GM18907 (cell line): Measurements from ENCODE around the gene MTCL3.

ENCODE experiments used
- ATAC-seq: cut with Tn5 transposase; IDR thresholded peaks from one replicate; pipeline ENCODE4 v1.9.1; 2021; ENCODE audit warnings: mild to moderate bottlenecking, moderate library complexity; ENCODE audit not compliant: unreplicated experiment

Gene MTCL3

GRCh38 chr6:127515234-127515793, 3.8 kb downstream of the MTCL3 start:
- ATAC-seq = peak; percentile 31

- ATAC-seq = no peak
These were observed 4.3 kb downstream of the MTCL3 start for GRCh38 chr6:127514773-127515227.

- ATAC-seq = no peak
These were observed 4.9 kb downstream of the MTCL3 start for GRCh38 chr6:127514179-127514772.

DNA sequence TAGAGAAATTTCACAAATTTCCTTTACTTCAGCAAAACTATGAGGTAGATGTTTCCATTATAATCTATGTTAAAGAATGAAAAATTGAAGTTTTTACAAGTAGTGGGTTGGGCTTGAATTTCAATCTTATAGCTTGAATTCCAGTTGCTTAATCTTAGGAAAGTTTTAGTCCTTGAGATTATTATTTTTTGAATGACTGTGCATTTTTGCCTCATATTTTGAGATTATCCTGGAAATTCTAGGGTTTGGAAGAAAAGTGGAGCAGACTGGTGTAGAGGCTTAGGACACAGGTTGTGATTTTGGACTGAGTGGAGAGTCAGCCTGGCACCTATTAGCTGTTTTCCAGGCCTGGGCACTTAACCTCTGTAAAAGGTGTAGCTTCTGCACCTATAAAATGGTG, 5.7 kb downstream of the MTCL3 start:
- ATAC-seq = no peak

- ATAC-seq = no peak
These were observed 8.3 kb downstream of the MTCL3 start for GRCh38 chr6:127510876-127511275.

DNA sequence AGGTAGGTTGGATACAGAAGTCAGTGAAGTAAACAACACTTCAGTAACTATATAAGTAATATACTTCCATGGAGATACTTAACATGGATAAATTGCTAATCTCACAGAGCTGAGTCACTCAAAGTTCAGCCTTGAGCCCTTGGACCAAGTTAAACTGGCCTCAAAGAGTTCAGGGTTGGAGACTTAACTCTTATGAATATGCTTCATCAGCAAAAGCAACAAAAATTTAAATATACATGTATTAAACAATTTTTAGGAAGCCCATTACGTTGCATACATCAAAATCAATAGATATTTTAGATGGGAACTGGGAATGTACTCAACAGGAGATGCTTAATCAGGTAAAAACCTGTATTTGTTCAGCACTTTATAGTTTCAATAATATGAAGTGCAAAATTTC, 12.2 kb downstream of the MTCL3 start:
- ATAC-seq = no peak

DNA sequence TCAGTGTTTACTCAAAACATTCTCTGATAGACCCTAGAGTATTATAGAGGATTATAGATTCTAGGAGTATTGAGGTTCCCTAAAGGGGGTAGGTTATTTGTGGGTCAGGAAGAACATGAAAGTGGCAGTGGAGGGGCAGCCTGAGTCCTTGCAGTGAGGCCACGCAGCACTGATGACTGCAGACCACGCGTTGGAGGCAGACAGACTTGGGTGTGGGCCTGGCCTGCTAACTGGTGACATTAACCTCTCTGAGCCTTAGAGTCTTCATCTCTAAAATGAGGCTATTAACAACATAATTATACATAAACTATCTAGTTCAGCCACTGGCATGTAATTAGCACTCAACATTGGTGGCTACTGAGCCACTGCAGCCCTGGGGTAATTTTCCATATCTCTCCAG, 16.1 kb downstream of the MTCL3 start:
- no peak for ATAC-seq

DNA sequence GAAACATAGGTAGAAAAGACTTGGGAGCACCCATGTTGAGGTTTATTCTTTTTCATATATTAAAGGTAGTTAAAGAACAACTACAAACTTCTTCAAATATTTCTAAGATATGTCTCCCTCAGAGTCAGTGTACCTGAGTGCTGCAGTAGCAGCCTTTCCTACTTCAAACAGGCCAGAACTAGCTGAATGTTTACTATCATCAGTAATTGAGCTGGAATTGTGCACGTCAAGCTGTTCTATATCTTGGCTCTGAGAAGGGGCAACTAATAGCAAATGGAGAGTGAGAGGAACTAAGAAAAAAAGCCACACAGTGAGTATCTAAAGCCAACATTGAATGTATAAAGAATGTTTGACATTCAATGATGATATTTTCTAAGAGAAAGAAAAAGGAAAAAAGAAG, 21.7 kb downstream of the MTCL3 start:
- no peak for ATAC-seq

GRCh38 chr6:127496471-127496870, 22.7 kb downstream of the MTCL3 start:
- ATAC-seq = no peak

- no peak for ATAC-seq
These were observed 24.8 kb downstream of the MTCL3 start for GRCh38 chr6:127494240-127494767.

- no peak for ATAC-seq
These were observed 29.9 kb downstream of the MTCL3 start for GRCh38 chr6:127489248-127489647.

- ATAC-seq = no peak
These were observed 32.2 kb downstream of the MTCL3 start for GRCh38 chr6:127486934-127487333.

DNA sequence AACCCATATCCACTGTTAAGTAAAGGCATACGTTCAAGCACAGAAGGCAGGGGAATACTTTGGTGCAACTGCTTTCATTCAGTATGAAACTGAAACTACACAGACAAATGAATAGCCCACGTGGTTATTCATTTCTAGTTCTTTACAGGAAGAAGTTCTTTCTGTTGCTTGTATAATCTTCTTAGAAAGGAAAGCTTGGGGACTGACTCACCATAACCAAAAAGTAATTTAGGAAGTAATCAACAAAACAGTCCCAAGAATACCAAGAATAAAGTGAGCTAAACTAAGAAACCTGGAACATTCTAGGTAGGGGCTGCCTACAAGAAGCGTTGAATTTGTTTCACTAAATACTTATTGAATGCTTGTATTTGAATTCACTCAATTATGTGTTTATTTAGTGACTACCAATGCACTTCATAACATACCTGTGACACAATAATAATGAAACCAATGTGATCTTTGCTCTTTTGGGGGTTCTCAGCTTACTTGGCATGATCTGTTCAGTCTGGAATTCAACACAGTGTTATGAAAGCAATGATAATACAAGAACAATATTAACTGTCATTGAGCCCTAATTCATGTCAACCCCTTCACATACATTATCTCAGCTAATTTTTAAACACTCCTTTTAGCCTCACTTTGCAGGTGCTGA, 34.8 kb downstream of the MTCL3 start:
- ATAC-seq = peak; percentile 99

- ATAC-seq = peak; percentile 40
These were observed 35.6 kb downstream of the MTCL3 start for GRCh38 chr6:127483399-127484055.

DNA sequence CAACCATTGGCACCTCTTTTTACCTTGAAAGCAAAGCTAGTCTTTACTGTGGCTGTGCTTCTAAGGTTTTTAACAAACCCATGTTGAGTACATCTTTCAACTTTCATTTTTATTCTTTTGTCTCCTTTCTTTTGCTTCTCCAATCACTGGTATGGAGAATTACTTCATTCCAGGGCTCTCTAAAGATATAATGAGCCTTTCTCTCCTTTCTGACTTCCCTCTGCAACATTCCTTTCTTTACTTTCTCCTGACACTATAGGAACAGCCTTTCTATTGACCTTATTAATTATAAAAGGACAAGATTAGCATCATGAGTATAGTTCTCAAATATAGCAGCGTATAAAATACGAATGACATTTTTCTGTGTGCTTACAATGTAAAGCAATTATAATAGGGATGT, 36.8 kb downstream of the MTCL3 start:
- no peak for ATAC-seq

GRCh38 chr6:127481628-127482027, 37.5 kb downstream of the MTCL3 start:
- no peak for ATAC-seq

DNA sequence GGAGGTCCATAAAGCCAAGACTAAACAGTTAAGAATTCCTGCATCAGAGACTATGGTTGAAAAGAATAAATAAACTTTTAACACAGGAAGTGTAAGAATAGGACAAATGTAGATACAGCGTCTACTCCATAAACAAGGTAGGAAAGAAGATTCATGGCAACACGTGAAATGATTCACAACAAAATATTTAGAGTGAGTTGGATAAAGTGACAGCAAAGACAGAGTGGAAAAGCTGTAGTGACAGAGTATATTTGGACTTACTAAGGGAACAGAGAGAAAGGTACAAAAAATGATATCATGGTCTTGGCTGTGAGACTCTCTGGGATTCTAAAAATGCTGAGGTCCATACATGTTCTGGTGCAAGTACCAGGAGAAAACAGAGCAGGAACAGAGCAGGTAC, 38.0 kb downstream of the MTCL3 start:
- ATAC-seq = no peak

DNA sequence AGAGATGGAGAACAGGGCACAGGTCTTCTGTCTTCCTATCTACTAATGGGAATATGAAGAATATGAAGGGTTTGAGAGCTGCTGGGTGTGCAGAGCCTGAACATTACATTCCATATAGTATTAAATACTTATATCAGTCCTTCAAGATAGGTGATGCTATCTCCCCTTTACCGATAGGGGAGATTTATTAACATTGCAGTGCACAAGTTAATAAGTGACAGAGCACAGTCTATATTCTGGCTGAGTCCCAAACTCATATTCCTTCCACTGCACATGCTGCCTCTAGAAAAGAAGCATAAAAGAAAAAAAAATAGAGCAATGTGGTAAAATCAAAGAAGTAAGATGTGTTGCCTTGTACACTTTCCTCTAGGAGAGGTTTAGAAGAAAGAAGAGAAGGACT, 41.5 kb downstream of the MTCL3 start:
- ATAC-seq = no peak

DNA sequence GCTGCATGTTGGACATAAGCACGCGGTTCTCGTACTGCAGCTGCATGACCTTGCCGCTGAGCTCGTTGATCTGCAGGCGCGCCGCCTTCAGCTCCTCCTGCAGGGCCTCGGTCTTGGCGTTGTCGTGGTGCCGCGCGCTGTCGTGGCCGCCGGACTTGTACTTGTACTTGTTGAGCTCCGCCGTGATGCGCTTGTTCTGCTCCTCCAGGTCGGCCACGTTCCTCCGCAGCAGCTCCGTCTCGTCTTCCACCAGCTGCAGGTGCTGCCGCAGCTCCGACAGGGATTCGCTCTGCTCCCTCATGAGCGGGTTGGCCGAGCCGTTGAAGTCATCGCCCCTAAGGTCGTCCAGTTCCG, 43.3 kb downstream of the MTCL3 start:
- no peak for ATAC-seq

GRCh38 chr6:127475135-127475822, 43.9 kb downstream of the MTCL3 start:
- no peak for ATAC-seq
